MCF 10A (cell line): ENCODE results near the gene TCEA2. TPM values are rescaled to one million over a fixed set of nuclear protein-coding genes. Genes with fewer than 3 reads are reported as not detected.

ENCODE experiments used
- BruUV-seq: library from RNA; stranded (reverse); fragments of 400-500 nt; replicated peaks from 2 replicates; lab custom pipeline; 2021; lab: Mats Ljungman, UMichigan
- CTCF ChIA-PET: fragments of 300-600 bp; sonication (Branson Sonifier 250); formaldehyde crosslinking; extraction: SDS; loops from one replicate; lab custom pipeline; 2021; ENCODE audit warnings: antibody characterized with exemption, inconsistent platforms; lab: Yijun Ruan, JAX
- POLR2A ChIA-PET: fragments of 300-600, 350-650 bp; sonication (Branson Sonifier 250); formaldehyde crosslinking; extraction: SDS; loops from one replicate; lab custom pipeline; 2020; ENCODE audit warnings: antibody characterized with exemption, inconsistent platforms; lab: Yijun Ruan, JAX
- DNase-seq: peaks from one replicate; pipeline ENCODE4 v3.0.0-alpha.2; 2018; ENCODE audit not compliant: unreplicated experiment
- H3K27ac Mint-ChIP-seq: one replicate; pipeline ENCODE4 v1.8.0; 2022; ENCODE audit warnings: mild to moderate bottlenecking, low read depth, mixed read lengths; ENCODE audit not compliant: unreplicated experiment
- H3K27me3 Mint-ChIP-seq: one replicate; pipeline ENCODE4 v1.8.0; 2022; ENCODE audit warnings: mixed read lengths; ENCODE audit not compliant: insufficient read depth, unreplicated experiment
- H3K36me3 Mint-ChIP-seq: one replicate; pipeline ENCODE4 v1.8.0; 2022; ENCODE audit warnings: mild to moderate bottlenecking, moderate library complexity, mixed read lengths; ENCODE audit not compliant: insufficient read depth, unreplicated experiment
- H3K4me1 Mint-ChIP-seq: one replicate; pipeline ENCODE4 v1.8.0; 2022; ENCODE audit warnings: mixed read lengths; ENCODE audit not compliant: insufficient read depth, unreplicated experiment
- H3K4me3 Mint-ChIP-seq: one replicate; pipeline ENCODE4 v1.8.0; 2022; ENCODE audit warnings: mild to moderate bottlenecking, moderate library complexity, mixed read lengths; ENCODE audit not compliant: unreplicated experiment
- H3K9me3 Mint-ChIP-seq: one replicate; pipeline ENCODE4 v1.8.0; 2022; ENCODE audit warnings: mixed read lengths; ENCODE audit not compliant: unreplicated experiment
- intact Hi-C: fragments of 100-400 bp; cut with micrococcal nuclease; formaldehyde crosslinking; loops from 2 replicates; pipeline ENCODE4 v1.14.1; 2022
- total RNA-seq: library from RNA; stranded (reverse); gene quantifications from 2 replicates; pipeline ENCODE4 v1.2.3, GENCODE V29; 2022
- TF ChIP-seq, protein P1 (sequence below): fragments of 200-600 bp; IDR thresholded peaks from one replicate; pipeline ENCODE4 v1.8.0; 2022; ENCODE audit warnings: antibody characterized with exemption, mild to moderate bottlenecking; ENCODE audit not compliant: unreplicated experiment

The TCEA2 gene
- total RNA-seq, 1 experiment from 2014 or later, result 30.8 TPM

GRCh38 chr20:64111841-64112641 lies 49.0 kb downstream of the TCEA2 start:
- H3K27ac Mint-ChIP-seq, result no peak overlapping the region
- intact Hi-C loops, result no loop called here
- CTCF ChIA-PET, result interaction anchor here (4.8 kb wide), 1 partner anchor 9 kb away, joined by 27 read pairs; no protein-coding TSS in a partner anchor
- no TSS peak for BruUV-seq
- no peaks in the 10 kb centered on the region for H3K4me1 Mint-ChIP-seq
- POLR2A ChIA-PET, result interaction anchor here (0.5 to 1.2 kb wide), 2 partner anchors 8 to 49 kb away, joined by 3 read pairs; partner anchors contain the start of gene TCEA2
- H3K4me3 Mint-ChIP-seq, result no peak overlapping the region
- H3K27me3 Mint-ChIP-seq, result peaks cover 12% of the 10 kb centered on the region
- TF ChIP-seq, protein P1, sequence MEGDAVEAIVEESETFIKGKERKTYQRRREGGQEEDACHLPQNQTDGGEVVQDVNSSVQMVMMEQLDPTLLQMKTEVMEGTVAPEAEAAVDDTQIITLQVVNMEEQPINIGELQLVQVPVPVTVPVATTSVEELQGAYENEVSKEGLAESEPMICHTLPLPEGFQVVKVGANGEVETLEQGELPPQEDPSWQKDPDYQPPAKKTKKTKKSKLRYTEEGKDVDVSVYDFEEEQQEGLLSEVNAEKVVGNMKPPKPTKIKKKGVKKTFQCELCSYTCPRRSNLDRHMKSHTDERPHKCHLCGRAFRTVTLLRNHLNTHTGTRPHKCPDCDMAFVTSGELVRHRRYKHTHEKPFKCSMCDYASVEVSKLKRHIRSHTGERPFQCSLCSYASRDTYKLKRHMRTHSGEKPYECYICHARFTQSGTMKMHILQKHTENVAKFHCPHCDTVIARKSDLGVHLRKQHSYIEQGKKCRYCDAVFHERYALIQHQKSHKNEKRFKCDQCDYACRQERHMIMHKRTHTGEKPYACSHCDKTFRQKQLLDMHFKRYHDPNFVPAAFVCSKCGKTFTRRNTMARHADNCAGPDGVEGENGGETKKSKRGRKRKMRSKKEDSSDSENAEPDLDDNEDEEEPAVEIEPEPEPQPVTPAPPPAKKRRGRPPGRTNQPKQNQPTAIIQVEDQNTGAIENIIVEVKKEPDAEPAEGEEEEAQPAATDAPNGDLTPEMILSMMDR, result no peak
- DNase-seq, result no peak
- H3K9me3 Mint-ChIP-seq, result no peaks in the 10 kb centered on the region
- peaks cover 5% of the 10 kb centered on the region for H3K36me3 Mint-ChIP-seq

DNA sequence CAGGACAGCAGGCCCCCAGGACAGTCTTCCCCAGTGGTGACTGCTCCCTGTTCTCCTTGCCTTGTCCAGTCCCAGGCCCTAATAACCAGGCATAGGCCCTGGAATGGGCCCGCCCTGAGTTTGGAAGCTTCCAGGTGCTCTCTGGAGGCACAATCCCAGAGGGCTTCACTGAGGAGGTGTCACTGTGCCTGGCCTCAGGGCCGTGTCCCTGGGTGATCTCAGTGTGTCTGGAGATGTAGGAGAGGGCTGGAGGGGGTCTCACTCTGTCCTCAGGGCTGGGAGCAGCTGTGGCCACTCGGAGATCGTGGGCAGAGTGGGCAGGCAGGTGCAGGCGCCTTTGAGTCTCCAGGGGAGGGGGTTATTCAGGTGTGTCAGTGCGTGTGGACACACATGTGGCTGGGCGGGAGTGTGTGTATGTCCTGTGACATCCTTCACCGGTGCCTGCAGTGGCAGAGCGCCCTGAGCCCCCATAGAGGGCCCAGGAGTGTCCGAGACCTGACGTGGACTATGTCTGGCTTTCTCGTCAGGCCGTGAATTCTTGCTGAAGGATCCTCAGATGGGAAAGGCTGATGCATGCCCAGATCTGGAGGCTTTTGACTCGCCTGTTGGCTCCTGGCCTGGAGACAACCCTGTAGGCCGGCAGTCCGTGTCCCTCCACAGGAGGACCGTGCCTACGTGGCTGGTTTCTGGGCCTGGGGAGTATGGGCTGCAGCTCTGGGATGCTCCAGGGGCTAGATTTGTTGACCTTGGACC lies 49.9 kb downstream of the TCEA2 start:
- ChIA-PET CTCF (interaction anchor here (1.0 to 4.8 kb wide), 2 partner anchors 8 to 31 kb away, joined by 3 to 27 read pairs; no protein-coding TSS in a partner anchor), POLR2A (interaction anchor here (1.2 kb wide), 1 partner anchor 50 kb away, joined by 3 read pairs; the partner anchor contains the start of gene TCEA2)
- intact Hi-C loops, result no loop called here
- Mint-ChIP-seq H3K9me3 (no peaks in the 10 kb centered on the region), H3K36me3 (peaks cover 5% of the 10 kb centered on the region), H3K4me1 (no peaks in the 10 kb centered on the region), H3K27ac (no peak overlapping the region), H3K27me3 (peaks cover 10% of the 10 kb centered on the region), H3K4me3 (no peak overlapping the region)
- TF ChIP-seq, protein P1, result no peak
- DNase-seq, result no peak
- no TSS peak for BruUV-seq

GRCh38 chr20:64113444-64113775 lies 50.4 kb downstream of the TCEA2 start:
- DNase-seq, result no peak
- Mint-ChIP-seq H3K36me3 (peaks cover 5% of the 10 kb centered on the region), H3K27ac (no peak overlapping the region), H3K9me3 (no peaks in the 10 kb centered on the region), H3K4me3 (no peak overlapping the region), H3K27me3 (peaks cover 4% of the 10 kb centered on the region), H3K4me1 (no peaks in the 10 kb centered on the region)
- TF ChIP-seq, protein P1, result no peak
- BruUV-seq, result no TSS peak
- CTCF ChIA-PET, result interaction anchor here (0.6 to 1.0 kb wide), 2 partner anchors 31 to 108 kb away, joined by 3 read pairs; no protein-coding TSS in a partner anchor
- POLR2A ChIA-PET, result no interaction called here
- intact Hi-C loops, result no loop called here
